ENCODE results near the gene NEURL2.
A peak's percentile ranks its signal among the peaks of the same experiment; 100 is the strongest.

The NEURL2 gene

GRCh38 chr20:45840700-45841198, 50.3 kb downstream of the NEURL2 start:
- Histone ChIP-seq H3K27ac (ENCODE audit: low read length, poor library complexity, severe bottlenecking) (no peak overlapping the region), H4K91ac (ENCODE audit: low read length) (no peak overlapping the region), H2BK5ac (ENCODE audit: low read depth, low read length, poor library complexity, severe bottlenecking) (no peak overlapping the region), H4K8ac (ENCODE audit: low read length) (no peak overlapping the region), H2BK12ac (ENCODE audit: low read length in 2 of 2) (no peak overlapping the region), H3K4me1 (ENCODE audit: control insufficient read depth, insufficient read depth, low read depth, low read length) (peaks cover 13% of the 10 kb centered on the region), H3K4me2 (ENCODE audit: low read length, poor library complexity, severe bottlenecking) (no peak overlapping the region), H3K9me3 (ENCODE audit: control insufficient read depth, low read length) (no peaks in the 10 kb centered on the region), H3K14ac (ENCODE audit: low read length in 2 of 2) (no peak overlapping the region), H3K9ac (ENCODE audit: low read length) (peak overlapping the region; percentile 42), H3K27me3 (ENCODE audit: control insufficient read depth in 1 of 2, insufficient read depth in 1 of 2, low read length in 2 of 2) (no peaks in the 10 kb centered on the region), H3K36me3 (ENCODE audit: control insufficient read depth in 1 of 2, insufficient read depth in 2 of 2, low read depth in 1 of 2, low read length in 2 of 2) (peaks cover 61 to 87% of the 10 kb centered on the region in 2 experiments), H2BK120ac (ENCODE audit: low read depth, low read length) (no peak overlapping the region), H3K23ac (ENCODE audit: low read length in 2 of 2) (no peak overlapping the region), H3K4ac (ENCODE audit: low read depth in 1 of 2, low read length in 2 of 2) (no peak overlapping the region), H2AK5ac (ENCODE audit: low read length, severe bottlenecking) (no peak overlapping the region), H2BK15ac (ENCODE audit: low read depth, poor library complexity, severe bottlenecking) (no peak overlapping the region), H3K18ac (ENCODE audit: low read depth in 1 of 2, low read length in 2 of 2) (no peak overlapping the region), H3K79me1 (replicated peaks; ENCODE audit: low read length, poor library complexity, severe bottlenecking) (peaks cover 14% of the 10 kb centered on the region), H3K4me3 (ENCODE audit: insufficient read depth in 1 of 2, low read depth in 1 of 2, low read length in 2 of 2) (no peak overlapping the region), H2AFZ (ENCODE audit: low read depth, low read length) (no peak overlapping the region)
- no peak for DNase-seq
- WGBS = 94% methylated on average over 25 of the region's 25 CpGs
